GM19438 (cell line): ENCODE data around the gene ENDOG.
"Not testable (repeated sequence)": the region's sequence is repeated elsewhere in the genome, so short reads cannot be mapped to it uniquely, and the experiment has no call there.

Experiments
- ATAC-seq: cut with Tn5 transposase; IDR thresholded peaks from one replicate; pipeline ENCODE4 v1.9.1; 2021; ENCODE audit warnings: low read depth; ENCODE audit not compliant: unreplicated experiment

ENDOG gene

DNA sequence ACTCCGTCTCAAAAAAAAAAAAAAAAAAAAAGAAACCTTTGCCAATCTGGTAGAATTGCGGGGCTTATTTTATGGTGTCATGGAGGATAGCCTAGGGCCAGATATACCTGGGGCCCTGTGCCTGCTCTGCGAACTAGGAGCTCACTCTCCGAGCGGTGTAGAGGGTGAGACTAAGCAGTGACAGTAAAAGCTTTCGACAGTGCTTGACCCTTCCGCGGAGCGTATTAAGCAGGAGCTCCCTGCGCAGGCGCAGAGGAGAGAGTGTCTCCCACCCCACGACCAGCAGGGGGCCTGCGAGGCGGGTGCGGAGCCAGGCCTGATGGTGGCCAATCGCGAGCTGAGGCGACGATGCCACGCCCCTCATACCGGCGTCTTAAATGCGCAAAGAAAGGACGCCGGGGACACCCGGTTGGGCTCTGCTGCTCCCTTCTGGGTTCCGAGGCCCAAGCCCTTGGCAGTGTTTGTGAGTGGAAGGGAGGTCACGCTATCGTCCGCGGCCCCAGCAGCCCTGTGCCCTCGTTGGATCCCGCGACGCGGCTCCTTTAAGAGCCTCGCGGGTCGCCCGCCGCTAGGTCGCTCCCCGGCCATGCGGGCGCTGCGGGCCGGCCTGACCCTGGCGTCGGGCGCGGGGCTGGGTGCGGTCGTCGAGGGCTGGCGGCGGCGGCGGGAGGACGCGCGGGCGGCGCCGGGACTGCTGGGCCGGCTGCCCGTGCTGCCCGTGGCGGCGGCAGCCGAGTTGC lies at the start of gene ENDOG:
Gene ENDOG (plus strand): TSS at position 402 of the 740 bp plus-strand sequence. CDS start 185 bp downstream, at position 587.
- ATAC-seq: peak; percentile 85

DNA sequence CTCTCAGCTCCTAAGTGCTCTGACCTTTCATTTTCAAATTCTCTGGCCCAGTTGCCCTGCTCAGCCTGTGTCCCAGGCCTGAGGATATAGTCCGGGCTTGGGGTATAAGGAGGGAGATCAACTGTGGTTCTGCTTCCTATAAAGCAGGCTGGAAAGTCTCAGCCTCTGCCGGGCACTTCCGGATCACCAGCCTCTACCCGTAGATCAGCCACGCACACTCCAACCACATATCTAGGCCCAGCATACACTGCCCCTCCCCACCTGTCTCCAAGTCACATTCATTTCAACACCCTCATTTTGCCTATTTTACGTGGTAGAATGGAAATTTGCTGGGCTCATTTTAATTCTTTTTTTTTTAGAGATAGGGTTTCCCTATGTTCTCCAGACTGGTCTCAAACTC lies 49.7 kb upstream of the ENDOG start:
- no peak for ATAC-seq

DNA sequence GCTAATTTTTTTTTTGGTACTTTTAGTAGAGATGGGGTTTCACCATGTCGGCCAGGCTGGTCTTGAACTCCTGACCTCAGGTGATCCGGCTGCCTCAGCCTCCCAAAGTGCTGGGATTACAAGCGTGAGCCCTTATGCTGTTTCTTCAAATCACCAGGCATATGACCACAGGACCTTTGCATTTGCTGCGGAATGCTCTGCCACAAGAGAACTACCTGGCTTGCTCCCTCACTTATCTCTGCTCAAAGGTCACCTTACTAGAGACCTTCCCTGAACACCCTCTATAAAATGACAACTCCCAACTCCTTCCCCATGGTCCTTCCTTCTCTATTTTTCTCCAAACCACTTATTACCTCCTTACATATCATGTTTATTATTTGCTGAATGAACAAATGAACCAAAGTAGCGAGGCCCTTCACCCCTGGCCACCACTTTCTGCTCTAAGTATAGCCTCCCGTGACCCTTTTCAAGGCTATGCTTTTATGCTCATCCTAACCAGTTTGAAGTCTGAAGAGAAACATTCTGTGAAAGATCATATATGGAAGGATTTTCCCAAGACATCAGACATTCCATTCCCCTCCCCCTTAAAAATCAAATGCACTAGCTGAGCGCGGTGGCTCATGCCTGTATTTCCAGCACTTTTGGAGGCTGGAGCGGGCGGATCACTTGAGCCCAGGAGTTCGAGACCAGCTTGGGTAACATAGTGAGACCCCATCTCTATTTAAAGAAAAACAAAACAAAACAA lies 47.8 kb upstream of the ENDOG start:
- no peak for ATAC-seq

DNA sequence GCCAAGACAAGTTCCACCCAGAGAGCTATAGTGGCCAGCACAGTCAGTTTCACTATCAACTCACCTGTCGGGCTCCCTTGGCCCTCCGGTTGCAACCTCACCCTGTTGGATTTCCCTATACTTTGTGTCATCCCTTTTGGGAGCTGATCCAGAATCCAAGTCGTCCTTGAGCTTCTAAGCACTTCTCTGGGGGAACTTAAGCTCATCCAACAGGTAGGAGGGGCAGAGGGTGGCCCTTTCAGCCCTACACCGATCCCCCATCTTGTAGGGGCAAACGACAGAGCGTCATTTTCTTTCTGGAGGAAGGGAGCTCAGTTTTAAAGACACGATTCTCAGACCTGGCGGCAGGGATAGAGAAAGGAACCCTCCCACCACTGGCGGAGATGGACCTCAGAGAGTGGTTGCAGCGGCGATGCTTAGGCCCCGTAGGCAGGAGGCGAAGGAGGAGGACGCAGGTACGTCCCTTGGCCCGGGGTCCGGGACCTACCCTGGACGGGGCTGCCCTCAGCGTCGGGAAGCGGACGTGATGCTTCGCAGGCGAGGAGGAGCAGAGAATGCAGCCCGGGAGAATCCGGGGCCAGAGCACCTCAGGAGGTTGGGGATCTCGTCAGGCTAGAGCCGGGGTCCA lies 47.1 kb upstream of the ENDOG start:
- ATAC-seq: peak; percentile 11

DNA sequence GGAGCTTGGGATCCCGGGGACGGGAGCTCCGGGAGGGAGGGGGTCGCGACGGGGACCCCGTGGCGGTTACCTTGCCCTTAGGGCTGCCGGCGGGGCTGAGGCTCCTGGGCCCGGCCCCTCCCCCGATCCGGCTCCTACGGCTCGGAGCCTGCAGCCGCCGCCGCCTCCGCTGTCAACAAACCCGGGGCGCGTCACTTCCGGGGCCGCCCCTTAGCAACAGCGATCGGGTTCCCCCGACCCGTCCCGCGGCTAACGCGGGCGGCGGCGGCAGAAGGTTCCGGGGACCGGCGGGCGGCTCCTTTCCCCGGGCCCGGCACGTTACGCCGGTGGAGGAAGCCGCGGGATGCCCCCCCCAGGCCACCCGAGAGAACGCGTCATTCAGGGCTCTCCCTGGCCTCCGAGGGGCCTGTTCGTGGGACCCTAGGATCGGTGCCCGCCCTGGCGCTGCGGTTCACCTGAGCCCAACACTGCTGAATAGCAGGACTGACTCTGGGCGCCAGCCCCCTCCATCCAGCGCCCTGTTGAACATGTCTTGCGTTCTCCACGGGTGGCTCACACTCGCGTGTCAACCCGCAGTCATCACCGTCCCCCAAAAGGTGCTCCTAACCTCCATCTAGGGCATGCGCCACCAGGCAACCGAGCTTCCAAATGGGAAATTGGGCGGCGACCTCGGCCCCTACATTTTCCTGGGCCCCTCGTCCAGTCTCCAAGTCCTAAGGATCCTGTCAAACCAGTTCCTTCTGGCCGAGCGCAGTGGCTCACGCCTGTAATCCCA lies 46.4 kb upstream of the ENDOG start, which contains the start of gene ZER1:
Gene ZER1 (minus strand): TSS at position 183 of the 775 bp plus-strand sequence. CDS start 16,362 bp downstream, outside the sequence.
- peak; percentile 85 for ATAC-seq

DNA sequence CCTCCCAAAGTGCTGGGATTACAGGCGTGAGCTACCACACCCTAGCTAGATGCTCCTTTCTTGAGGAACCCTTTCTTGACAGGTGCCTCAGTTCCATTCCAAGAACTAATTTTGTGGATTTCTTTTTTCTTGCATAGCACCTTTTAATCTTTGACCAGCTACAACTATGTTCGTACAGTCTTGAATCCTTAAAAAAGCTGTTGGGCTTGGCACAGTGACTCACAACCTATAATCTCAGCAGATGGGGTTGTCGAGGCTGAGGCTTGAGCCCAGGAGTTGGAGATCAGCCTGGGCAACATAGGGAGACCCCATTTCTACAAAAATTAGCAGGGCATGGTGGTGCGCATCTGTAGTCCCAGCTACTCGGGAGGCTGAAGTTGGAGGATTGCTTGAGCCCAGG lies 45.3 kb upstream of the ENDOG start:
- no peak for ATAC-seq

DNA sequence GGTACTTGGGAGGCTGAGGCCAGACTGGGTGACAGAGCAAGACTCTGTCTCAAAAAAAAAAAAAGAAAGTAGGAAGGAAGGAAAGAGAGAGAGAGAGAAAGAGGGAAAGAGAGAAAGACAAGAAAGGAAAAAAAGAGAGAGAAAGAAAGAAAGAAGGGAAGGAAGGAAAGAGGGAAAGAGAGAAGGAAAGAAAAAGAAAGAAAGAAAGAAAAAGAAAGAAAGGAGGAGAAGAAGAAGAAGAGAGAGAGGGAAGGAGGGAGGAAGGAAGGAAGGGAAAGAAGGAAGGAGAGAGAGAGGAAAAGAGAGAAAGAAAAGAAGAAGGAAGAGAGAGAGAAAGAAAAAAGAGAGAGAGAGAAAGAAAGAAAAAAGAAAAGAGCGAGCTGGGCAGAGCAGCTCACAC lies 43.5 kb upstream of the ENDOG start:
- ATAC-seq: no peak

DNA sequence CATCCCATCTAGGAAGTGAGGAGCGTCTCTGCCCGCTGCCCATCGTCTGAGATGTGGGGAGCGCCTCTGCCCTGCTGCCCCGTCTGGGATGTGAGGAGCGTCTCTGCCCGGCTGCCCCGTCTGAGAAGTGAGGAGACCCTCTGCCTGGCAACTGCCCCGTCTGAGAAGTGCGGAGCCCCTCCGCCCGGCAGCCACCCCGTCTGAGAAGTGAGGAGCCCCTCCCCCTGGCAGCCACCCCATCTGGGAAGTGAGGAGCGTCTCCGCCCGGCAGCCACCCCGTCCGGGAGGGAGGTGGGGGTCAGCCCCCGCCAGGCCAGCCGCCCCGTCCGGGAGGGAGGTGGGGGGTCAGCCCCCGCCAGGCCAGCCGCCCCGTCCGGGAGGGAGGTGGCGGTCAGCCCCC lies 38.2 kb upstream of the ENDOG start:
- ATAC-seq: not testable (repeated sequence)

DNA sequence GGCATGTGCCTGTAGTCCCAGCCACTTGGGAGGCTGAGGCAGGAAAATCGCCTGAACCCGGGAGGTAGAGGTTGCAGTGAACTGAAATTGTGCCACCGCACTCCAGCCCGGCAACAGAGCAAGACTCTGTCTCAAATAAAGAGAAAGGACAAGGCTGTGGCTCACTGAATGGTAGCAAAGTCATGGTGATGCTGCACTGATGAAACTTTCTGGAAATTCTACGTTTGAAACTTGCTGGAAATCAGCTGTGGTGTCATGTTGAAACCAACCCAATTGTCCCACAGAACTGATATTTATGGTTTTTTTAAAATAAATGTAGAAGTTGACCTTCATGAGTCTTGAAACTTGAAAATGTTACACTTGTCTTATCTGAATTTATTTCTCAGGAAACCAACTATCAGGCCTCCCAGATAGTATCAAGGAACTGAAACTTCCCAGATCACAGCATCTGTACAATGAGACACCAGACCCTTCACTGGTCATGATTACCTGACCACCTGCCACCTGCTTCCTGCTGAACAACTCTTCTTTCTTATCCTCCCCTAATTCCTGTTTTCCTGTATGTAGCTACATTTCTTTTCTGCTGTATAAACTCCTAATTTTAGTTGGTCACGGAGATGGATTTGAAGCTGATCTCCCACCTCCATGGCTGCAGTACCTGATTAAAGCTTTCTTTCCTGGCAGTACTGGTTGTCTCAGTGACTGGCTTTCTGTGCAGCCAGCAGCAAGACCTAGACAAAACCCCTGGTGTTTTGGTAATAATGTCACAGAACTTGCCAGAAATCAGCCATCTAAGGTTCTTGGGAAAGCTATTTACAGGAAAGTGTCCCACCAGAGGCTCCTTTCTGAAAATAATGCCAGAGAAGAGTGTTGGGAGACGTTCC lies 36.9 kb upstream of the ENDOG start:
- no peak for ATAC-seq

DNA sequence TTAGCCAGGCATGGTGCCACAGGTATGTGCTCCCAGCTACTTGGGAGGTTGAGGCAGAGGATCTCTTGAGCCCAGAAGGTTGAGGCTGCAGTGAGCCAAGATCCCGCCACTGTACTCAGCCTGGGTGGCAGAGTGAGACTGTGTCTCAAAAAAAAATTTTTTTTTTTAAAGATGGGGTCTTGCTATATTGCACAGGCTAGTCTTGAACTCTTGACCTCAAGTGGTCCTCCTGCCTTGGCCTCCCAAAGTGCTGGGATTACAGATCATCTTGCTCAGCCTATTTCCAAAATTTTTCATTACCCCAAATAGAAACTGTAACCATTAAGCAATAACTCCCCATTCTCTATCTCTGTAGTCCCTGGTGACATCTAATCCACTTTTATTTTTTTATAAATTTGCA lies 35.6 kb upstream of the ENDOG start:
- no peak for ATAC-seq

DNA sequence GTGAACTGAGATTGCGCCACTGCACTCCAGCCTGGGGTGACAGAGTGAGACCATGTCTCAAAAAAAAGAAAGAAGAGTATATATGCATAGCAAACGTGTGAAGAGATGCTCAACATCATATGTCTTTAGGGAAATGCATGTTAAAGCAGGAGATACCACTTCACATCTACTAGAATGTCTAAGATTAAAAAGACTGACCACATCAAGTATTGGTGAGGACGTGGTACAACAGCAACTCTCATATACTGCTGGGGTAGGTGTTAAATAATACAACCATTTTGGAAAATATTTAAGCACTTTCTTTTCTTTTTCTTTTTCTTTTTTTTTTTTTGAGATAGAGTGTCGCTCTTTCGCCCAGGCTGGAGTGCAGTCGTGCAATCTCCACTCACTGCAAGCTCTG lies 32.9 kb upstream of the ENDOG start:
- ATAC-seq: no peak

DNA sequence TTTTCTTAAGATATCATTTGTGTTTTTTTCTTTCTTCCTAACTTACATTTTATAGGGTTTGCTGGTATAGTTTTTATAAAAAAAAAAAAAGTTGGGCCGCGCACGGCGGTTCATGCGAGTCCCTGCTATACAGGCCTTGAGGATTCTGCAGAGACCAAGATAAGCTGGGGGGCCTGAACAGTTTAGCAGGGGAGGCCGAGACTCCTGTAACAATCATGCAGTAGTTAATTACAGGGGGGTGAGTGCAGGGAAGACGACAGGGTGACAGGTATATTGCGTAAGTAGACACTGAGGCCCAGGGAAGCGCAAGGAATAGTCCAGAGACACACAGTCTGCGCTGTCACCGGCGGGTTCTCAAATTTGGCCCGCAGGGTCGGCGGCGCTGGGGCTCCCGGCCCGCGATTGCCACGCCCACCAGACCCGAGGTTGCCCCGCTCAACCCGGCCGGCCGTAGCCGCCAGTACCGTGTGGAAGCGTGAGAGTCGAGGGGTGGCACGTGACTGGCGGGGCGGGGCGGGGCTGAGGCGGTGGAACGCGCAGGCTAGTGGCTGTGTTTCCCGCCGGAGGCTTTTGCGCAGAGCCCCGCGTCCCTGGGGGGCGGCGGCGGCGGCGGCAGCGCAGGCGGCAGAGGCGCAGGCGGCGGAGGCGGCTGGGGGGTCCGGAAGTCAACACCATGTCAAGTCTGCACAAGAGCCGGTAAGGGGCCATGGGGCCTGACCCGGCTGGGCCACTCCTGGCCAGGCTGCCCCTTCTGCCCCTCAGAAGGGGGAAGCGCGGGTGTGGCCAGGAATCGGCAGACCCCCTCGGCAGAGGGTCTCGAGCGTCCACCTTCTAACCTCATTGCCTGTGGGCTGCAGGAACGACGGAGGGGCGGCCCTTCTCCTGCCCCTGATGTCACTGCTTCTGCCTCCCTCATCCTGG lies 31.4 kb upstream of the ENDOG start, which contains the start of gene TBC1D13:
Gene TBC1D13 (plus strand): TSS at position 573 of the 921 bp plus-strand sequence. CDS start 101 bp downstream, at position 674.
- peak; percentile 73 for ATAC-seq

DNA sequence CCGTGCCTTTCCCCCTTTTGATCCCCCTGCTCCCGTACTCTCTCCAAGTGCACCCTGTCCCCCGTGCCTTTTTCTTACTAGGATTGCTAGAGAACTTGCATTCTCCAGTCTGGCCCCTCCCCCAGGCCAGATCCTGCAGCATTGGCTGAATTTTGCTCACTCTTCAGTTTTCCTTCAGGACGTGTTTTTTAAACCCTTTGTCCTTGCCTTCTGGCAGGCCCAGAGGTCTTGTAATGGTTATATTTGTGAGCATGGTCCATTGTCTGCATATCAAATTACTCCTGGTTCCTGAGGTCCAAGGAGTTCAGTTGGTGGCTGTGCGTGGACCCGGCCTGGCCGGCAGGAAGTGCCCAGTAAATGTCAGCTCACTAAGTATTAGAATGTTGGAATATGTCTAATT lies 30.6 kb upstream of the ENDOG start:
- ATAC-seq: no peak

DNA sequence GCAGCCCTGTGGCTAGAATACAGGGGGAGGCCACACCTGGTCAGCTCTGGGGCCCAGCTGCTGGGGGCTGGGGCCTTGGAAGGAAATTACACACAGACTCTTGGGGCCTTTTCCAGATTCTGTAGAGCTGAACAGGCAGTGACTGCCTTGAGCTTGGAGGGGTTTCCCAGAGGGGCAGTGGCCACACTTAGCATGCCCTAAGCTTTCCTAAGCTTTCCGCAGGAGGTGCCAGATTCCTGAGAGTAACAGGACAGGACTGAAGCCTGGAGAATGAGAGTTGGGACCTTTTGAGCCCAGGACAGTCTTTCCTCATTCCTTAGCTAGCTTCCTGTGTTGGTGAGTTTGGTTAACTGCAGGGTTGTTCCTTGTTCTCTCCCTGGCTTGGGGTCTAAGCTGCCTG lies 29.9 kb upstream of the ENDOG start:
- ATAC-seq: no peak

DNA sequence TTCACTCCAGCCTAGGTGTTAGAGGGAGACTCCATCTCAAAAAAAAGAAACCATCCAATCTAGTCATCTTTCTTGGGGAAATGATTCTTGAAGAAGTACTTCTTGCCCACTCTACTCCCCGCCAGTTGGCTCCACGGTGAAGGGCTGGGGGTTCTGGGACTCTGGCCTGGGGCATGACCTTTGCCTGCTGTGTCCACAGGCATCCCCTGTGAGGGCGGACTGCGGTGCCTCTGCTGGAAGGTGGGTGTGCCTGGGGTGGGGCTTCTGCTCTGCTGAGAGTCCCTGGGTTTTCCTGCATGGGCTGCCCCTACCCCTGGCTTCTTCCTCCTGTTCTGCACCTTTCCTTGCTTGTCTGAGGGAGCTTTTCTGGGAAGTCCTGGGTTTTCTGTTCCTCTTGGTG lies 27.8 kb upstream of the ENDOG start:
- ATAC-seq: no peak

DNA sequence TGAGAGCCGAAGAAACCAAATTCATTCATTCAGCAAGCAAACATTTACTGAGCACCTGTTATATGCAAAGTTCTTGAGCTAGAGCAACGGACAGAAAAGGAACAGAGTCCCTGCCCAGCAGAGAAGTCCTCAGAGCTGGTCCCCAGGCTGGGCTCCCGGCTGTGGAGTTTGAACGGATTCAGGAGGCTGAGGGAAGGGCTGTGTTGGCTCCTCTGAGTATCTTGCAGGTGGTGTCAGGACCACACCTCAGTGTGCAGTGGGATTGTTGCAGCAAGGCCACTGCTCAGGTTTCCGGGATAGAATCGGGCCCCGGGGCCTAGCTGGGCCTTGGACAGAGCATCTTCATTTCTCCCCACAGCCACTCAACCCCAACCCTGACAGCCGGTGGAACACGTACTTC lies 26.2 kb upstream of the ENDOG start:
- no peak for ATAC-seq

DNA sequence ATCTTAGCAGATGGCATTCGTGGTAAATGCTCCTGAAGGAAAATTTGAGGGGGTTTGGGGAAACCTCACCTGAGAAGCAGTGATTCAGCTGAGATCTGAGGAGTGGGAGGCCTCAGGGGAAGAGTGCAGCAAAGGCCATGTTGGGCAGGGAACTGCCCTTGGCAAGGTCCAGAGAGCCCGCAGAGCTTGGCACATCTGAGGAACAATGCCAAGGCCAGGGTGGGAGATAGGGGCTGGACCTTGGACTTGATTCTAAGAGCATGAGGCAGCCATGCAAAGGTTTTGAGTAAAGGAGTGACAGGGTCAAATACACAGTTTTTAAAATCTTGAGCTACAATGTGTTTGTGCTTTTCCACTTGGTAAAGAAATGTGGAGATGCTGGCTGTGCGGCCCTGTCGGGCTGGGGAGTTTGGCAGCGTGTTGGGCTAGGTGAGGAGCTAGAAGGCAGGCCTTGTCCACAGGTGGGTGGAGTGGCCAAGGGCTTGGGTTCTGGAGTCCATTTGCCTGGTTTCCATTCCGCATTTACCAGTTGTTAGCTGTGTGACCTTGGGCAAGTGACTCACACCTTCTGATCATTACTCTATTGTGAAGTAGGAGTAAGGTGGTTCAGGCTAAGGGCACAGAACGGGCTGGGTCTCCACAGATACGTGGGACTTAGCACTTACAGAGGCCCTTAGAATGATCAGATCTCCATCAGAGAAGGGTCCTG lies 25.2 kb upstream of the ENDOG start:
- ATAC-seq: no peak

DNA sequence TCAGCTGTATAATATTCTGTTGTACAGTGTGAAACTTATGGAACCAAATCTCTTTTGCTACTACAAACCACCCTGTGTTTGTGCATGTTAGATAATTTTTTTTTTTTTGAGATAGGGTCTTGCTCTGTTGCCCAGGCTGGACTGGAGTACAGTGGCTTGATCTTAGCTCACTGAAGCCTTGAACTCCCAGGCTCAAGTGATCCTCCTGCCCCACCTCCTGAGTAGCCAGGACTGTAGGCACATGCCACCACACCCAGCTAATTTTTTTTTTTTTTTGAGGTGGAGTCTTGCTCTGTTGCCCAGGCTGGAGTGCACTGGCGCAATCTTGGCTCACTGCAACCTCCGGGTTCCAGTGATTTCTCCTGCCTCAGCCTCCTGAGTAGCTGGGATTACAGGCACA lies 23.3 kb upstream of the ENDOG start:
- not testable (repeated sequence) for ATAC-seq
